AG09309 (cell line): ENCODE measurements around the gene ASPG.

Experiments used
- DNase-seq: peaks from one replicate; pipeline ENCODE4 v3.0.0-alpha.2; 2010; ENCODE audit warnings: low read depth
- H3K4me3 ChIP-seq: 2 replicates; pipeline ENCODE4 v1.5.1; 2011; ENCODE audit warnings: mild to moderate bottlenecking, low read depth, low read length, moderate library complexity; ENCODE audit not compliant: control insufficient read depth
- CTCF ChIP-seq: IDR thresholded peaks from 2 replicates; pipeline ENCODE4 v1.5.1; 2011; ENCODE audit warnings: mild to moderate bottlenecking, low read depth, low read length, inconsistent platforms; ENCODE audit not compliant: insufficient read depth, control insufficient read depth; ENCODE audit errors: missing control alignments

The ASPG gene

GRCh38 chr14:104104076-104104901 is 18.8 kb downstream of the ASPG start:
- H3K4me3 ChIP-seq: no peak overlapping the region
- DNase-seq: no peak
- no peak for TF ChIP-seq CTCF

- TF ChIP-seq CTCF: no peak
- no peak overlapping the region for H3K4me3 ChIP-seq
- no peak for DNase-seq
Observed at GRCh38 chr14:104105071-104105821, 19.7 kb downstream of the ASPG start.

GRCh38 chr14:104105822-104106470 is 20.4 kb downstream of the ASPG start:
- no peak overlapping the region for H3K4me3 ChIP-seq
- DNase-seq: no peak
- TF ChIP-seq CTCF: no peak

GRCh38 chr14:104106471-104106991 is 21.0 kb downstream of the ASPG start:
- TF ChIP-seq CTCF: no peak
- H3K4me3 ChIP-seq: no peak overlapping the region

GRCh38 chr14:104107101-104107581 is 21.6 kb downstream of the ASPG start:
- TF ChIP-seq CTCF: no peak
- H3K4me3 ChIP-seq: no peak overlapping the region
- no peak for DNase-seq

More at GRCh38 chr14:104106471-104106991, 21.0 kb downstream of the ASPG start:
- no peak for DNase-seq

- DNase-seq: no peak
- no peak for TF ChIP-seq CTCF
- no peak overlapping the region for H3K4me3 ChIP-seq
Observed at GRCh38 chr14:104107611-104108569, 22.4 kb downstream of the ASPG start.
